Neuronal stem cell (in vitro differentiated cells): ENCODE results near the gene PCDHA10. TPM values are rescaled to one million over a fixed set of nuclear protein-coding genes. Genes with fewer than 3 reads are reported as not detected.
"Not testable (repeated sequence)": the region's sequence is repeated elsewhere in the genome, so short reads cannot be mapped to it uniquely, and the experiment has no call there.

Experiments used
- DNase-seq: peaks from one replicate; pipeline ENCODE4 v3.0.0-alpha.2; 2013; ENCODE audit warnings: low spot score
- H2AFZ ChIP-seq: one replicate; pipeline ENCODE4 v1.6.1; 2013; ENCODE audit warnings: mild to moderate bottlenecking, low read length, inconsistent platforms
- H2AK5ac ChIP-seq: 2 replicates; pipeline ENCODE4 v1.6.1; 2013; ENCODE audit warnings: low read depth, mild to moderate bottlenecking, inconsistent platforms, low read length, moderate library complexity, mixed read lengths
- H2BK120ac ChIP-seq: 2 replicates; pipeline ENCODE4 v1.6.1; 2013; ENCODE audit warnings: low read depth, mild to moderate bottlenecking, inconsistent platforms, low read length, moderate library complexity, mixed read lengths
- H2BK12ac ChIP-seq: one replicate; pipeline ENCODE4 v1.6.1; 2013; ENCODE audit warnings: low read length, inconsistent platforms
- H2BK15ac ChIP-seq: 2 replicates; pipeline ENCODE4 v1.6.1; 2013; ENCODE audit warnings: mild to moderate bottlenecking, low read length, inconsistent platforms, mixed read lengths
- H2BK5ac ChIP-seq: one replicate; pipeline ENCODE4 v1.6.1; 2013; ENCODE audit warnings: inconsistent platforms, mild to moderate bottlenecking, low read length, moderate library complexity
- H3K14ac ChIP-seq: one replicate; pipeline ENCODE4 v1.6.1; 2013; ENCODE audit warnings: low read length, inconsistent platforms
- H3K18ac ChIP-seq: 2 replicates; pipeline ENCODE4 v1.6.1; 2013; ENCODE audit warnings: low read length, inconsistent platforms
- H3K23ac ChIP-seq: 2 replicates; pipeline ENCODE4 v1.6.1; 2013; ENCODE audit warnings: low read depth, mild to moderate bottlenecking, mixed read lengths, low read length, inconsistent platforms; ENCODE audit not compliant: poor library complexity
- H3K27ac ChIP-seq: replicated peaks from 3 replicates; pipeline ENCODE4 v1.5.1; 2013; ENCODE audit warnings: low read length, inconsistent platforms
- H3K27me3 ChIP-seq, 3 experiments: 2 replicates each; pipeline ENCODE4 v1.6.1; 2013; ENCODE audit warnings: low read length in 3 of 3, mild to moderate bottlenecking in 2 of 3, inconsistent platforms in 1 of 3, low read depth in 1 of 3, mixed read lengths in 1 of 3, moderate library complexity in 1 of 3; ENCODE audit not compliant: control insufficient read depth in 3 of 3, insufficient read depth in 3 of 3
- H3K36me3 ChIP-seq, 2 donors: replicated peaks in 1 of 2; 2 replicates each; pipeline ENCODE4 v1.6.1; 2013; ENCODE audit warnings: low read length in 2 of 2; ENCODE audit not compliant: control insufficient read depth in 2 of 2, insufficient read depth in 2 of 2
- H3K4ac ChIP-seq: 2 replicates; pipeline ENCODE4 v1.6.1; 2013; ENCODE audit warnings: inconsistent platforms, mild to moderate bottlenecking, low read length, moderate library complexity
- H3K4me1 ChIP-seq, 2 donors: 1 replicate in 1 of 2; 2 replicates in 1 of 2; pipeline ENCODE4 v1.6.1; 2013; ENCODE audit warnings: low read length in 2 of 2, low read depth in 1 of 2; ENCODE audit not compliant: control insufficient read depth in 2 of 2, insufficient read depth in 1 of 2
- H3K4me2 ChIP-seq: one replicate; pipeline ENCODE4 v1.6.1; 2013; ENCODE audit warnings: mild to moderate bottlenecking, low read length, inconsistent platforms; ENCODE audit not compliant: insufficient read depth, poor library complexity, severe bottlenecking
- H3K4me3 ChIP-seq, 2 donors: 2 replicates each; pipeline ENCODE4 v1.5.1; 2013; ENCODE audit warnings: low read length in 2 of 2, mild to moderate bottlenecking in 2 of 2, inconsistent platforms in 1 of 2, moderate library complexity in 1 of 2
- H3K79me1 ChIP-seq: one replicate; pipeline ENCODE4 v1.6.1; 2013; ENCODE audit warnings: low read depth, mild to moderate bottlenecking, inconsistent platforms, low read length, moderate library complexity
- H3K9ac ChIP-seq: one replicate; pipeline ENCODE4 v1.6.1; 2013; ENCODE audit warnings: mild to moderate bottlenecking, low read depth, low read length, inconsistent platforms; ENCODE audit not compliant: poor library complexity
- H3K9me3 ChIP-seq, 2 donors: replicated peaks in 1 of 2; 2 replicates each; pipeline versions ENCODE3 to v1.6.1; 2013; ENCODE audit warnings: low read length in 2 of 2, mild to moderate bottlenecking in 2 of 2, inconsistent platforms in 1 of 2, low read depth in 1 of 2, mixed read lengths in 1 of 2, moderate library complexity in 1 of 2; ENCODE audit not compliant: control insufficient read depth in 2 of 2, insufficient read depth in 1 of 2
- H4K8ac ChIP-seq: one replicate; pipeline ENCODE4 v1.6.1; 2013; ENCODE audit warnings: low read depth, mild to moderate bottlenecking, inconsistent platforms, low read length, moderate library complexity
- H4K91ac ChIP-seq: one replicate; pipeline ENCODE4 v1.6.1; 2013; ENCODE audit warnings: low read length, low read depth, mild to moderate bottlenecking, inconsistent platforms; ENCODE audit not compliant: poor library complexity
- WGBS, 2 donors: extraction: QIAGEN DNeasy Blood & Tissue Kit; methylation state at CpG; one replicate each; pipeline ENCODE4 v1.1.7; 2013; ENCODE audit warnings: missing lambda C conversion rate in 2 of 2, mixed read lengths in 1 of 2; ENCODE audit not compliant: insufficient read length in 2 of 2, insufficient replicate concordance in 1 of 2; ENCODE audit errors: extremely low coverage in 2 of 2; 5-methylcytosine and 5-hydroxymethylcytosine counted together
- polyA plus RNA-seq, 2 experiments: library from polyadenylated mRNA; stranded (reverse); fragments of 200-250 nt; gene quantifications; one replicate each; pipeline ENCODE4 v1.2.3, GENCODE V29; 2013

Gene PCDHA10
- 1.2 TPM for polyA plus RNA-seq (2013, experiment 1 of 2)
- 1.4 TPM for polyA plus RNA-seq (2013, experiment 2 of 2)

GRCh38 chr5:140855772-140856674 is at the start of gene PCDHA10:
TSS of gene PCDHA10 (plus strand) at chr5:140855897. CDS start at chr5:140856049, 152 bp downstream.
- H3K9ac ChIP-seq, result peak within 1 kb of the TSS; percentile 44
- H3K23ac ChIP-seq, result no peak within 1 kb of the TSS
- peaks cover 5 to 34% of the 10 kb centered on the region in 2 donors for H3K9me3 ChIP-seq
- H4K91ac ChIP-seq, result no peak within 1 kb of the TSS
- no CpG with 5 or more reads among the region's 44 CpGs for WGBS, 2 donors
- no peak within 1 kb of the TSS for H3K14ac ChIP-seq
- no peak within 1 kb of the TSS for H2AK5ac ChIP-seq
- H3K4me1 ChIP-seq, result no peaks in the 10 kb centered on the region
- H2BK15ac ChIP-seq, result no peak within 1 kb of the TSS
- no peak within 1 kb of the TSS for H4K8ac ChIP-seq
- DNase-seq, result peak; percentile 24
- no peak within 1 kb of the TSS for H3K4me2 ChIP-seq
- no peak within 1 kb of the TSS for H2AFZ ChIP-seq
- no peak within 1 kb of the TSS for H2BK120ac ChIP-seq
- no peak within 1 kb of the TSS for H2BK5ac ChIP-seq
- no peak within 1 kb of the TSS for H3K27ac ChIP-seq
- H3K79me1 ChIP-seq, result peaks cover 4% of the 10 kb centered on the region
- H3K36me3 ChIP-seq, result peaks cover 0 to 11% of the 10 kb centered on the region in 2 donors
- H3K18ac ChIP-seq, result no peak within 1 kb of the TSS
- no peak within 1 kb of the TSS for H3K4ac ChIP-seq
- H3K27me3 ChIP-seq, result no peaks in the 10 kb centered on the region
- no peak within 1 kb of the TSS for H2BK12ac ChIP-seq
- H3K4me3 ChIP-seq, result peak within 1 kb of the TSS in 1 of 2 donors; percentile 74

- H2BK15ac ChIP-seq, result no peak within 1 kb of the TSS
- H3K27me3 ChIP-seq, result no peaks in the 10 kb centered on the region
- peaks cover 22 to 43% of the 10 kb centered on the region in 2 donors for H3K9me3 ChIP-seq
- H2BK5ac ChIP-seq, result no peak within 1 kb of the TSS
- H3K4ac ChIP-seq, result no peak within 1 kb of the TSS
- H3K23ac ChIP-seq, result no peak within 1 kb of the TSS
- H2AK5ac ChIP-seq, result no peak within 1 kb of the TSS
- H4K8ac ChIP-seq, result no peak within 1 kb of the TSS
- no peak within 1 kb of the TSS for H3K14ac ChIP-seq
- H2BK12ac ChIP-seq, result no peak within 1 kb of the TSS
- peaks cover 12% of the 10 kb centered on the region in 2 donors for H3K36me3 ChIP-seq
- WGBS, 2 donors, result no CpG with 5 or more reads among the region's 47 CpGs
- H3K27ac ChIP-seq, result no peak within 1 kb of the TSS
- peak within 1 kb of the TSS; percentile 69 to 91 for H3K4me3 ChIP-seq
- peaks cover 11% of the 10 kb centered on the region for H3K79me1 ChIP-seq
- H3K4me2 ChIP-seq, result peak within 1 kb of the TSS; percentile 45
- H3K4me1 ChIP-seq, result no peaks in the 10 kb centered on the region
- peak within 1 kb of the TSS; percentile 97 for H3K18ac ChIP-seq
- peak within 1 kb of the TSS; percentile 93 for H2AFZ ChIP-seq
- peak; percentile 63 for DNase-seq
- H3K9ac ChIP-seq, result peak within 1 kb of the TSS; percentile 84
- no peak within 1 kb of the TSS for H4K91ac ChIP-seq
- H2BK120ac ChIP-seq, result no peak within 1 kb of the TSS
Measured at GRCh38 chr5:140806834-140807775, 48.6 kb upstream of the PCDHA10 start, which contains the start of gene PCDHA4. TSS of gene PCDHA4 (plus strand) at chr5:140807068.

- H3K27me3 ChIP-seq, H4K91ac ChIP-seq, H4K8ac ChIP-seq, H3K4me1 ChIP-seq, H3K18ac ChIP-seq, H3K14ac ChIP-seq, H3K4me3 ChIP-seq, H2BK120ac ChIP-seq, H2BK5ac ChIP-seq, H2AFZ ChIP-seq, H2BK12ac ChIP-seq, H3K23ac ChIP-seq, H3K4me2 ChIP-seq, DNase-seq, H2AK5ac ChIP-seq, H3K27ac ChIP-seq, H3K9ac ChIP-seq, H3K4ac ChIP-seq, H2BK15ac ChIP-seq, H3K79me1 ChIP-seq: not testable (repeated sequence)
- peaks cover 4 to 10% of the 10 kb centered on the region in 2 donors for H3K36me3 ChIP-seq
- peaks cover 12 to 37% of the 10 kb centered on the region in 2 donors for H3K9me3 ChIP-seq
- WGBS, 2 donors, result no CpG with 5 or more reads among the region's 62 CpGs
Measured at GRCh38 chr5:140808241-140808888, 47.3 kb upstream of the PCDHA10 start.
